Fibroblast of lung (primary cell): ENCODE measurements around the gene DEFB125.
"Not testable (repeated sequence)": the region's sequence is repeated elsewhere in the genome, so short reads cannot be mapped to it uniquely, and the experiment has no call there.

Experiments used
- EZH2 ChIP-seq: IDR thresholded peaks from 2 replicates; pipeline ENCODE4 v1.5.1; 2012; ENCODE audit warnings: low read length, control low read depth, mild to moderate bottlenecking; ENCODE audit errors: missing control alignments
- TF ChIP-seq, protein P1 (sequence below), 2 donors: IDR thresholded peaks in 1 of 2; conservative IDR thresholded peaks in 1 of 2; 1 replicate in 1 of 2; 2 replicates in 1 of 2; pipeline ENCODE4 v1.5.1; 2011 to 2012; ENCODE audit warnings: low read length in 2 of 2, control low read depth in 1 of 2, inconsistent platforms in 1 of 2, low read depth in 1 of 2, mild to moderate bottlenecking in 1 of 2

DNA sequence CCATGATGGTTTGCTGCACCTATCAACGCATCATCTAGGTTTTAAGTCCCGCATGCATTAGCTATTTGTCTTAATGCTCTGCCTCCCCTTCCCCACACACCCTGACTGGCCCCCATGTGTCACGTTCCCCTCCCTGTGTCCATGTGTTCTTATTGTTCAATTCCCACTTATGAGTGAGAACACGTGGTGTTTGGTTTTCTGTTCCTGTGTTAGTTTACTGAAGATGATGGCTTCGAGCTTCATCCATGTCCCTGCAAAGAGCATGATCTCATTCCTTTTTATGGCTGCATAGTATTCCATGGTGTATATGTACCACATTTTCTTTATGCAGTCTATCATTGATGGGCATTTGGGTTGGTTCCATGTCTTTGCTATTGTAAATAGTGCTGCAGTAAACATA, 10.2 kb downstream of the DEFB125 start:
- TF ChIP-seq, protein P1, sequence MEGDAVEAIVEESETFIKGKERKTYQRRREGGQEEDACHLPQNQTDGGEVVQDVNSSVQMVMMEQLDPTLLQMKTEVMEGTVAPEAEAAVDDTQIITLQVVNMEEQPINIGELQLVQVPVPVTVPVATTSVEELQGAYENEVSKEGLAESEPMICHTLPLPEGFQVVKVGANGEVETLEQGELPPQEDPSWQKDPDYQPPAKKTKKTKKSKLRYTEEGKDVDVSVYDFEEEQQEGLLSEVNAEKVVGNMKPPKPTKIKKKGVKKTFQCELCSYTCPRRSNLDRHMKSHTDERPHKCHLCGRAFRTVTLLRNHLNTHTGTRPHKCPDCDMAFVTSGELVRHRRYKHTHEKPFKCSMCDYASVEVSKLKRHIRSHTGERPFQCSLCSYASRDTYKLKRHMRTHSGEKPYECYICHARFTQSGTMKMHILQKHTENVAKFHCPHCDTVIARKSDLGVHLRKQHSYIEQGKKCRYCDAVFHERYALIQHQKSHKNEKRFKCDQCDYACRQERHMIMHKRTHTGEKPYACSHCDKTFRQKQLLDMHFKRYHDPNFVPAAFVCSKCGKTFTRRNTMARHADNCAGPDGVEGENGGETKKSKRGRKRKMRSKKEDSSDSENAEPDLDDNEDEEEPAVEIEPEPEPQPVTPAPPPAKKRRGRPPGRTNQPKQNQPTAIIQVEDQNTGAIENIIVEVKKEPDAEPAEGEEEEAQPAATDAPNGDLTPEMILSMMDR (conservative IDR thresholded peaks at IDR 0.05 in 1 of 2, IDR thresholded peaks at IDR 0.05 in 1 of 2; ENCODE audit: low read depth in 1 of 2, low read length in 2 of 2) = not testable (repeated sequence)
- not testable (repeated sequence) for TF ChIP-seq EZH2
